COR-L47 (cell line): Measurements from ENCODE around the gene NTMT1.

Experiments used
- DNase-seq: peaks from one replicate; lab custom pipeline; 2025; lab: John Stamatoyannopoulos, UW

Gene NTMT1

GRCh38 chr9:129637102-129637501 lies 11.1 kb downstream of the NTMT1 start:
- no peak for DNase-seq

- no peak for DNase-seq
Measured at GRCh38 chr9:129637673-129638439, 11.9 kb downstream of the NTMT1 start.

DNA sequence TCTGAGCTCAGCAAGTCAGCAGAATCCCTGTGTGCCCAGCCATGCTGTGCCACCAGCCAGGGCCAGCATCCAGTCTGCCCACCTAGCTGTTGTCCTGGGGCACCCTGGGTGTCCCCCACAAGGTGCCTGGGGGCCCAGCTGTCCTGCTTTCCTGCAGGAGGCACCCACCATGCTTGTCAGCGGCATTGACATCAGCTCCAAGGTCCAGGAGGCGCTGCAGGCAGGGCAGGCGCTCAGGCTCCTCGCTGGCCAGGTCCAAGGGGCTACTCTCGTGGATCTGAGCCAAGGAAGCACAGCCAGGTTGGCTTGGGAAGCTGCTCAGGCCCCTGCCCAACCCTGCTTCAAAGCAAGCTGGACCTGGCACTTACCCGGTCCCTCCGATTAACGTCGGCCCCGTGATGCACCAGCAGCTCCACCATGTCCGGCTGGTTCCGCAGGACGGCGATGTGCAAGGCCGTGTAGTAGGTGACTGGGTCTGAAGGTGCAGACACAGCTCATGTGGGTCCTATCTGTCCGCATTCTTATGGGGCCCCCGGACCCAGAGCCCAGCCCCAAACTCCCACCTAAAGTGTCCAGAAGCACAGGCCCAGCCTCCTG lies 13.2 kb downstream of the NTMT1 start:
- DNase-seq = no peak

GRCh38 chr9:129639756-129640085 lies 13.8 kb downstream of the NTMT1 start:
- DNase-seq = no peak

GRCh38 chr9:129640086-129640870 lies 14.3 kb downstream of the NTMT1 start:
- peak; percentile 75 for DNase-seq

- no peak for DNase-seq
Measured at GRCh38 chr9:129640871-129641749, 15.1 kb downstream of the NTMT1 start.

GRCh38 chr9:129641750-129642585 lies 16.0 kb downstream of the NTMT1 start, which contains the start of gene ASB6:
ASB6 (minus strand) TSS chr9:129642151; CDS start chr9:129641999, 152 bp downstream.
- DNase-seq = peak; percentile 93

GRCh38 chr9:129643706-129644105 lies 17.7 kb downstream of the NTMT1 start:
- no peak for DNase-seq

DNA sequence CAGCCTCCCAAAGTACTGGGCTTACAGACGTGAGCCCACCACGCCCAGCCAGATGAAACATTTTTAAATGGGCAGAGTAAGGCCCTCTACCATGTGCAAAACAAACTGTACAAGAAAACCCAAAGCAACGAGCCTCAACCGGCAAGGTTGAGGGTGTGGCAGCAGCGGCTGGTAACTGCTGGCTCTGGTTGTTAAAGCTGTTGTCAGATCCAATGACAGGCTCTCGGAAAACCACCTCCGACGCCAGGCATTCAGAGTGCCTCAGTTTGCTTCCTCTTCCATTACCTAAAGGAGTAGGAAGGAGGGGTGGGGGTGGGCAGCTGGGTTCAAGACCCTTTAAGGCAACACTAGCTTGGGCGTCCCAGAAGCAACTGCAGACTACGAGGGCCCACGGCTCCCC lies 18.4 kb downstream of the NTMT1 start:
- DNase-seq = no peak

- no peak for DNase-seq
Measured at GRCh38 chr9:129644902-129645301, 18.9 kb downstream of the NTMT1 start.

- DNase-seq = no peak
Measured at GRCh38 chr9:129646252-129646651, 20.3 kb downstream of the NTMT1 start.

DNA sequence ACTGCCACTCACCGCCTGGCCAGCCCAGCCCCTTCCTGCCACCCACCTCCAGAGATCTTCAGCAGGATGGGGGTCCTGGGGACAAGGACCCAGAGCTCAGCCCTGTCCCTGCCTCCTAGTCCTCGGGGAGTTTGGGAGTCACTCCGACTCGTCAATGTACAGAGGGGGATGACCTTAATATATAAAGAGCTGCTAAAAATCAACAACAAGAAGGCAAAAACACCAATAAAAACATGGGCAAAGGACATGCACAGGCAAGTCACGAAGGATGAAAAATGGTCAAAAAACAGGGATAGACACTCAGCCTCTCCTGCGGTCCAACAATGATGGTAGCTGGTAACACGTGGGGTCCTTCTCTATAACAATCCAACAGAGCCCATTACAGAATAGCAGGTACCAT lies 20.7 kb downstream of the NTMT1 start:
- no peak for DNase-seq

DNA sequence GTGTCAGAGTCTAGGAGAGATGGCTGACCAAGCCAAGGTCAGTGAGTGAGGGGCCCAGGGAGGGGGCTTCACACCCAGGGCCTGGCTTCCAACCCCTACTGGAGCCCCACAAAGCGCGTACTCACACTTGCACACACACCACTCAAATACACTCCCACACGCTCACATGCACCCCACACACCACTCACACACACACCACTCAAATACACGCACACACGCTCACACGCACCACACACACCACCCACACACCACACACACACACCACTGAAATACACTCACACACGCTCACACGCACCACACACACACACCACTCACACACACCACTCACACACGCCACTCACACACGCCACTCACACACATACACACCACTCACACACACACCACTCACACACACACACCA lies 21.7 kb downstream of the NTMT1 start:
- no peak for DNase-seq

DNA sequence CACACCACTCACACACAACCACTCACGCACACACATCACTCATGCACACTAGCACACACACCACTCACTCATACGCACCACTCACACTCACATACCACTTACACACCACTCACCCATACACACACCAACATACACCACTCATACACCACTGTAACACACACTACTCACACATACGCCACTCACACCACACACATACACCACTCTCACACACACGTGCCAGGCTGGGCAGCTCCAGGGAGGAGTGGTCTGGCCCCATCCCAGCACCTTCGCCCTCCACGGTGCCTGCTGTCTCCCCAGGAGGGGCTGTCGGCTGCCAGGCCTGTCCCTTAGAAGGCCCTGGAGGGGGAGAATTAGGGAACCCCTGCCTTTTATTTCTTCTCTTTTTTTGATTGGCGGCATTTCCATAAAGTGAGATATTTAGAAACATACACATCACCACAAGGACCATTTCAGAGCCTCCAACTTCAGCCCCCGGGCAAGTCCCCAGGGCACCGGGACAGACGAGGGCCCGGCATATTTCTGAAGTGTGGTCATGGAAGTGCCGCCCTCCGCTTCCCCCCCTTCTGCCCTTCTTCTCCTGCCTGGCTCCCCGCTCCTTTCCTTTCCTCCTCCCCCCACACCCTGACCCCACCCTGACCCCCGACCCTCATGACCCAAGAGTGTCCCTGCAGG lies 22.3 kb downstream of the NTMT1 start:
- DNase-seq = no peak

DNA sequence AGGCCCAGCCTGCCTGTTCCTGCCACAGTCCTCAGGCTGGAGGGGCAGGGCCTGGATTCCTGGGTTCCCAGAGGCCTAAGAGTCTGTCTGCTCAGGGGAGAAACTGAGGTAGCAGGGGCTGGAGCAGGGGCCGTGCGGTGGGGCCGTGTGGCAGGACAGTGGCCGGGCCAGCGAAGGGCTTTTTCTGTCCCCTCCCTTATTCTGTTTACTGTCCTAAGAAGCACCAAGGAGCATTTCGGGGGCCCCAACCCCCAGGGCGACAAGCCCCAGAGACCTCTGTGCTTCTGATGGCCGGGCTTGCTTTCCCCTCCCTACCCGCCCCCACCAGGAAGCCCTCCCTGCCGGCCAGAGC lies 22.8 kb downstream of the NTMT1 start:
- DNase-seq = no peak

DNA sequence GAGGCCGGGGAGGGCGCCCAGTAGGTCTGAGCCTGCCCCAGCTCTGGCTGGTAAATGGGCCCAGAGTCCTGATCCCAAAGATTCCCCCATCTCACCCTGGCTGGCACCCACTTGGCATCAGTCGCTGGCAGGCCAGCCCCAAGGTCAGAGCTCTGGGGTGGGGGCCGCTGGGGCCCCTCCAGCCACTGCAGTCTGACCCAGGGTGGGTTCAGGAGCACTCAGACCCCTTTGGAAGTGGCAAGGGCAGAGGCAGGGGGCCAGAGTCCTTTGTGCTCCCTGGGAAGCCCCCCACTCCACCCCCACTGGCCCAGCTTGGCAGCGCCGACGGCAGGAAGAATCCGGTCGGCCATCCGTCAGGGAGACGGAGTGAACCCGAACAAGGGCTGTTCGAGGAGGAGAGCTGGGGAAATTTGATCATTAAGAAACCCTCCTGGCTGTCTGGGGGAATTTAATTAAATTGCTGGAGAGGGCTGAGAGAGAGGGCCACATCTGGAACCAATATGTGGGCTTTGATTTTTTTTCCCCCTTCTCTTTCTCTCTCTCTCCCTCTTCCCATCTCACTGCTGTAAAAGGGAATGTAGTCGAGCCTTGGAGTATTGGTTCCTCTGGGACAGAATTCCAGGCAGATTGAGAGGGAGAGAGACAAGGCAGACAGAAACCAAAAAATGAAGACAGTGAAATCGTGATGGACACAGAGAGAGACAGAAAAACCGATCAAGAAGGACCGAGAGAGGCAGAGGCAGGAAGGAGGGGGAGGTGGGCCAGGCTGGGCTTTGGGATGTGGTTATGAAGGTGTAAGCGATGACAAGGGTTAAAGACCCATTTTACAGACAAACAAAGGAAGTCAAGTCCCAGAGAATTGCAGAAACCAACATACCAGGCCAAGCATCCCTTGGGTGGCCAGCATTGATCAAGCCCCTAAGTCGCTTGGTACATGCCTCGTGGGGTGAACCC lies 24.0 kb downstream of the NTMT1 start:
- no peak for DNase-seq

DNA sequence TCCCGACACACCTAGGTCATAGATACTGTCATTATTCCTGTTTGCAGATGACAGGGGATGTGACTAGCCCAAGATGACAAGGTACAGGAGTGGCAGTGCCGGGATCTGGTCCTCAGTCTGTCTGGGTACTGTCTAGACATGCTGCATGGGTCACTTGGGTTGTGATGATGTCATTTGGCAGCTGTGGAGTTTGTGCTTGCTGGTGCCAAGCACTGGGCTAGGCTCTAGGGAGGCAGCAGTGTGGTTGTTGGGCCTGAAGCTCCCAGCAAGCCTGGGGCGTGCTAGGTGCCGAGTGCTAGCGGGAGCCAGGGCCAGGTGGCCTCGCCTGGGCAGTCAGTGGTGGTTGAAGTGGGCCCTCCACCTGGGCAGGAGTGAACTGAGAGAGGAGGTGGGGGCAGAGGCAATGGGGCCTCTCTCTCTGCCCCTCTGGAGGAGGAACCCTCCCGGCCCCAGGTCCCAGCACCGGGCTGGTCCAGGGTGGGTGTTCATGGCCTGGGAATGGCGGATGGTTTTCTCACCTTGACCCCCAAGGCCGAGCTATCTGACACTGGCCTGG lies 24.8 kb downstream of the NTMT1 start:
- no peak for DNase-seq

GRCh38 chr9:129653823-129654553 lies 28.0 kb downstream of the NTMT1 start:
- no peak for DNase-seq
